ENCODE data around the gene TPST1.
"Not testable (repeated sequence)": the region's sequence is repeated elsewhere in the genome, so short reads cannot be mapped to it uniquely, and the experiment has no call there.

TPST1 gene

DNA sequence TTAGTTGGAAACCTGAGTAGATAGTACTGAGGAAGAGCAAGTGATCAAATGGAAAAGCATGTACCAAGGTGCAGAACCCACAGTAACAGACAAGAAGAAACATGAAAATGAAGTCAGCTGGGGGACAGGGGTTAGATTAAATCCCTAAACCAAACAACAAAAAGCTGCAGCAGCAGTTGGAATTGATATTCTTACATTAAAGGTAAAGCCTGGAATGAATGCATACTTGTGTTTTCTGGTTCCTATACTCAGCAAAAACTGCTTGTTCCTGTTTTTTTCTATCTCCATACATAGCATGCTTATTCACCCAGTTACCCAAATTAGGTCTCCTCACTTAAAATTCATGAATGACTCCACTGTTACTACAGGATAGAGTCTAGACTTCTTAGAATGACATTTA is 92.4 kb downstream of the TPST1 start:
- DNase-seq: no peak

DNA sequence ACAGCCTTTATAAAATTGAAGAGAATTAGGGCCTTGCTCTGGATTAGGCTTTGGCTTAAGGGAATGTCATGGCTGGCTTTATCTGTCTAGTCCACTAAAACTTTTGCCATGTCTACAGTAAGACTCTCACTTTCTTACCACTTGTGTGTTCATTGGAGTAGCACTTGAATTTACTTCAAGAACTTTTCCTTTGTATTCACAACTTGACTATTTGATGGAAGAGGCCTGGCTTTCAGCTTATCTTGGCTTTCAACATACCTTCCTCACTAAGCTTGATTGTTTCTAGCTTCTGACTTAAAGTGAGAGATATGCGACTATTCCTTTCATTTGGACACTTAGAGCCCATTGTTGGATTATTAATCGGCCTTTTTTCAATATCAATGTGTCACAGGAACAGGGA is 96.1 kb downstream of the TPST1 start:
- DNase-seq: no peak

DNA sequence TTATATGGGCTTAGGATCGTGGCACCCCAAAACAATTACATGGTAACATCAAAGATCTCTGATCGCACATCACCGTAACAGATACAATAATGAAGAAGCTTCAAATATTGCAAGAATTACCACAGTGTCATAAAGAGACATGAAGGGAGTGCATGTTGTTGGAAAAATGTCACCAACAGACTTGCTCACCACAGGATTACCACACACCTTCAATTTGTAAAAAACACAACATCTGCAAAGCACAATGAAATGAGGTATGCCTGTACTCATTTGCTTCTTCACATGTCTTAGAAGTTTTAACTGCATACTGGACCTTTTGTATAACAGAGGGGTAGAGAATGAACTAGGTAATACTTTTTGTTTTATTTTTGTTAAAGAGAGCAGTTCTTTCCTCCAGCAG is 96.6 kb downstream of the TPST1 start:
- no peak for DNase-seq

DNA sequence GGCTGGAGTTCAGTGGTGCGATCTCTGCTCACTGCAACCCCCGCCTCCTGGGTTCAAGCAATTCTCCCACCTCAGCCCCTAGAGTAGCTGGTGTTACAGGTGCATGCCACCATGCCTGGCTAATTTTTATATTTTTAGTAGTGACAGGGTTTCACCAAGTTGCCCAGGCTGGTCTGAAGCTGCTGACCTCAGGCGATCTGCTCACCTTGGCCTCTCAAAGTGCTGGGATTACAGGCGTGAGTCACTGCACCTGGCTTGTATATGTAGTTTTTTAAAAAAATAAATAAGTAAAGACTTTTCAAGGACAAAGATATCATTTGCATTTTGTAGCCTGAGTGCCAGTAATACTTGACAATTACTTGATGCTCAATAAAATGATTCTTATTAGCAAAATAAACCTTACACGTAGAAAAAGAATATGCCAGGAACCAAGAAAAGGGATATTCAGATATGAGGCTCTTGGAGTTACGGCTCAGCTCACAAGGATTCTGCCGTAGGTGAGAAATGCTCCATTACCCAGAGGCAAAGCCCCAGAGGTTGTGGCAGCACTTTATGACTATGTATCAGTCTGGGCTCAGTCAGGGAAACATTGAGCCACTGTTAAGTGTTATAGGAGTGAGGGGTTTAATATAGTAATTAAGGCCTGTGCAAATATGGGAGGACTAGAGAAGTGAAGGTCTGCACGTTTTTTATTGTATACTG is 98.5 kb downstream of the TPST1 start:
- no peak for DNase-seq

DNA sequence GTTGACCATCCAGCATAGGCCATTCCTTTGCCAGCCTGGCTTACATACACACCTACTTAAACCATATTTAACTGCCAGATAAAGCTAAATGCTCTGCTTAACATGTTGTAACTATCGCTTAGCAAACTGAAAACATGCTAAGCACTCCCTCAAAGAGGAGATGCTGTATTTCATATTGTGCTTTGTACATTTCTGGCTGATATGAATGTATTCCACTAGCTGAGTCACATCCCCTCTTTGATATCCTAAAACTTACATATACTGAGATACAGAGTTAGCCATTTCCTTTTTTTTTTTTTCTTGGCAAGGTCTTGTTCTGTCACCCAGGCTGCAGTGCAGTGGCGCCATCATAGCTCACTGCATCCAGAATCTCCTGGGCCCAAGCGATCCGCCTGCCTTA is 99.4 kb downstream of the TPST1 start:
- DNase-seq: no peak

DNA sequence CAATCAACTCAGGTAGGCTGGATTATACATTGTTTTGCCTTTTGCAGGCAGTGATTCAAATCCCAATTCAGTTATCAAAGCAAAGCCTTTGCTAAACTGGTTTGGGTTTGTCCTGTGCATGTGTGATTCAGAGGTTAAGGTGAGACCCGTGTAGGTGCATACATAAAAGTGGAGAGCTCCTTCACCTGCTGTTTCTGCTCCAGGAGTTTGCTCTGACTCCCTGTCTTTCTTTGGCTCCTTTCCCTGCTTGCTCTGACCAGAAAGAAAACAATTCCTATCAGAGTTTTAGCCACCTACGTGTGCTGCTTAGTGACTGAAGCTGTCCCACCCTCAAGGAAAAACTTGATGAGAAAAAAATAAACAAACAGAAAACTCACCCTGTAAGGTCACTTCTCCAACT is 101.1 kb downstream of the TPST1 start:
- DNase-seq: no peak

DNA sequence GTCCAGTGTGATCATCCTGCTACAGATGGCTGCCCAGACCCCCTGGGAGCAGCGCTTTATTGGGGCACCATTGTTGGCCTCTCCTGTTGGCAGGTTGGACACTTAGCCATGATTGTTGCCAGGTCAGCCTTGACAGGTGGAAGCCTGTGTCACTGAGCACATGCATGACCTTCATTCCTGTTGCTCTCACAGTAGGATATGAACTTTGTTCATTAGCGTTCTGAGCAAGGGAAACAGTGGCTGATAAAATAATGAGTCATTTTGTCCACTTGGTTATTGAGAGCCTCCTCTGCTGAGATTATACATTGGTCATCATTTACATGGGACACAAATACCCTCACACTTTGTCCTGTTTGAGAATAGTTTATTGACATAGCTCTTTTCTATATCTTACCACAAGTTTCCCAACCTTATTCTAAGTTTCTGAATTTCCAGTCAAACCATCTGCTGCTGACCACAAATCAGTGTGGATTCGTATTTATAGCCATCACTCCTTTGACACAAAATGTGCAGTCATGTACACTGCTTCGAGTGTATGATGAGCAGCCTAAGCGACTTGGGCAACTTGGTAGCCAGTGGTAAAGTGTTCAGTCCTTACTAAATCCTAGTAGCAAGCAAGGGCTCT is 102.6 kb downstream of the TPST1 start:
- no peak for DNase-seq

DNA sequence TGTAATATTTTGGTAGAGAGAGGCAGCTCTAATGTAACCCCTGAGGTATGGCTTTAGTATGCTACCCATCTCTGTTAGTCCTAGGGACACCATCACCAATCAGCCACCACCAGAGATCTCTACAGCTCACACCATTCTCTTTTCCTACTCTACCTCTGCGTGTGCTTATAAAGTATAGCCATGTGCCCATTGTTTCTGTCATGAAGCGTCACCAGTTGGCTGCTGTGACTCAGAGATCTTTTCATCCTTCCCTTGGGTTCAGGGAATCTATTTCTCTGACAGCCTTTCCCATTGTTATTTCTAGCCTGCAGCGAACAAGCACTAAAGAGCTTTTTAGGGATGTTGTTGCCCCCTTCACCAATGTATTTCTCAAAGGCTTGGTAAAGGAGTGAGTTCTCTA is 103.3 kb downstream of the TPST1 start:
- DNase-seq: no peak

DNA sequence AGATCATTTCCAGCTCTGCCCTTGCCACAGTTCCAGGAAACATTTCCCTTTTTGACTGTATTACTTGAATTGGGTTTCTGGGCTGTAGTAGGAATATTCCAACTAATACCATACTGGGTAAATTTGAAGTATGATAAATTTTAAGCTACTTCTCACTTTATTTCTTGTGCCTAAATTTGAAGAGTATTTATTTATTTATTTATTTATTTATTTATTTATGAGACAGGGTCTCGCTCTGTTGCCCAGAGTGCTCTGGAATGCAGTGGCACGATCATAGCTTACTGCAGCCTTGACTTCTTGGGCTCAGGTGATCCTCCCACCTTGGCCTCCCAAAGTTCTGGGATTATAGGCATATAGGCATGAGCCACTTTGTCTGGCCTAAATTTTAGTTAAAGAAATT is 105.5 kb downstream of the TPST1 start:
- no peak for DNase-seq

DNA sequence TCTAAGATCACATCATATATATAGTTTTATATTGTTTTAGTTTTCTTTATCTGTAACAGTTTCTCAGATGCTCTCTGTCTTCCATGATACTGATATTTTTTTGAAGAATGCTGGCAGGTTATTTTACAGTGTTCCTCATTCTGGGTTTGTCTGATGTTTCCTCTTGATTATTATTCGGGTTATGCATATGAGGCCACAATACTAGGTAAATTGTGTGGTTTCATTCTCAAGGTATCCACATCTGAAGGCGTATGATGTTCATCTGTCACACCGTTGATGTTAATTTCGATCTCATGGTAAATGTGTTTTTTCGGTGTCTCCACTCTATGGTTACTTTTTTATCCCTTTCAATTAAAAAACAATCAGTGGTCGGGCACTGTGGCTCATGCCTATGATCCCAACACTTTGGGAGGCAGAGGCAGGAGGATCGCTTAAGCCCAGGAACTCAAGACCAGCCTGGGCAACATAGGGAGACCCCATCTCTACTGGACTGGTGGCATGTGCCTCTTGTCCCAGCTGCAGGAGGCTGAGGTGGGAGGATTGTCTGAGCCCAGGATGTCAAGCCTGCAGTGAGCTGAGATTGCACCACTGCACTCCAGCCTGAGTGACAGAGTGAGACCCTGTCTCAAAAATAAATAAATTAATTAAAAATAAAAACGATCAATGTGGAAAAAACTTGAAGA is 108.9 kb downstream of the TPST1 start:
- DNase-seq: no peak

DNA sequence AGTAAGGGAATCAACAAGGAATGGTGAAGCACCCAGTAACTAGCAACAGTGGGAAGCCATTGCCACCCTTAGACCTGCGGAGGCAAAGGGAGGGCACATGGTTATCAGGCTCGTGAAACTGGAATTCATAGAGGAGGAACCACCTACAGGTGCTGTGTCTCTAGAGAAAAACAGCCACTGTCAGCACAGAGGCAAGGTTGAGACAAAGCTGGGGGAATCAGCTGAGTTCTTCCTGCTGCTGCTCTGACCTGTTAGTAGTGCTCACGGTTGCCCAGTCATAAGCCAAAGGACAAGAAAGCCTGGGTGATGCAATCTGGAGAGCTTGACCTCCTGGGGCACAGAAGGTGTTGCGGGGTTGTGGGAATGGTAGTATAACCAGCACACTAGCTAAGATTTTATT is 110.1 kb downstream of the TPST1 start:
- DNase-seq: no peak

DNA sequence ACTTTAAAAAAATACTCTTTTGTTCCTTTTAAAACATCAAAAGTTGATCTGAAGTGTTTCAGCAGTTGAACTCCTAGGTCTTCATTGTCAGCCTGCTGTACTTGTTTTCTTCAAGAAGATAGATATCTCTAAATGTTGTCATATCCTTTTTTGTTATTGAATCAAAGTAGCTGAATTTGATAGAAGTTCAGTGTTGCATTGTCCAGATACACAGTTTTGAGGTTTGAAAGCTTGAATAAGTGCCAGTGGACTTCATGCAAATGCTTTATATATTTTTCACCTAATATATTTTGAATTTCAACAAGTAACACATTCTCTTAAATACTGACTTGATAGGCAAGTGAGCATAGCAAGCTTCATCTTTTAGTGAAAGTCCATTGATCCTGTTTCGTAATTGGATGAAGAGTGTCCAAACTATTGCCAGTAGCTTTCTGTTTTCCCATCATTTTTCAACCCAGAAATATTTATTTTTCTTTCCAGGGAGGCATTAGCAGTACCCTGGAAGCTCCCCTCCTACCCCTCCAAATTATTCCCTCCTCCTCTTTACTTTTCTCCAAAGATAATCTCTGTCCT is 114.4 kb downstream of the TPST1 start:
- DNase-seq: no peak

DNA sequence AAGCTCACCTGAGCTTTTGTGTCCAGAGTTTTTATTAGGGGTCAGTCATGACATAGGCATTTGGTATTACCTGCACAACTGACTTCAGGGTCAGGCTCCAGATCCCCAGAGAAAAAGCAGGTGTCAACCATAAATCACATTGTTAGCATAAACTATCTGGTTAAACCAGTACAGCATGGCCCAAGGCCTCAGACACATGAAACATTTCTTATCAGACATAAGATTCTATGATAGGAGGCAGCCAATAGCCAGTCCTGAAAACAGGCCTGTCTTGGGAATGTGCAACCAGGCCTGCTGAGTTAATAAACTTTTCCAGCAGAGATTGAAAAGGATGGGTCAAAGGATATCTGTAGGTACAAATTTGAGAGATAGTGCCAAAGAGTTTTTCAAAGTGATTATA is 116.1 kb downstream of the TPST1 start:
- DNase-seq: no peak

DNA sequence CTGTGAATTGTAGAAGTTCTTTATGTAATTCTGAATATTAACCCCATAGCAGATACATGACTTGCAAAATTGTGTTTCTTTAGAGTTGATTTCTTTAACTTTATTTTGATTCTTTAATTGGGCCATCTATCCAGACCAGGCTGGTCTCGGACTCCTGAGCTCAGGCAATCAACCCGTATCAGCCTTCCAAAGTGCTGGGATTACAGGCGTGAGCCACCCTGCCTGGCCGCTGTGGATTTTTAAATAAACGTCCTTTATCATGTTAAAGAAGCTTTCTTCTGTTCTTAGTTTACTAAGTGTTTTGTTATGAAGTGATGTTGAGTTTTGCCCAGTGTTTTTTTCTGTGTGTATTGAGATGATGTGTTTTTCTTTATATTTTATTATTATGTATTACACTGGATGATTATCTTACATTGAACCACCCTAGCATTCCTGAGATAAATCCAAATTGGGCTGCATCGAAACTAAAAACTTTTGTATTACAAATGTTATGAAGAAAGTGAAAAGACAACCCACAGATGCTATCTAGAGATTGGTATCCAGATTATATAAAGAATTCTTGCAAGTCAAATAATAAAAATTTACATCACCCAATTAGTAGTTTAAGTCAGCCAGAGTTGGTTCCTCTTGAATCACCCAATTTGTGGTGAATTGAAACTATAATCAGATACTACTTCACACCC is 118.1 kb downstream of the TPST1 start:
- DNase-seq: no peak

DNA sequence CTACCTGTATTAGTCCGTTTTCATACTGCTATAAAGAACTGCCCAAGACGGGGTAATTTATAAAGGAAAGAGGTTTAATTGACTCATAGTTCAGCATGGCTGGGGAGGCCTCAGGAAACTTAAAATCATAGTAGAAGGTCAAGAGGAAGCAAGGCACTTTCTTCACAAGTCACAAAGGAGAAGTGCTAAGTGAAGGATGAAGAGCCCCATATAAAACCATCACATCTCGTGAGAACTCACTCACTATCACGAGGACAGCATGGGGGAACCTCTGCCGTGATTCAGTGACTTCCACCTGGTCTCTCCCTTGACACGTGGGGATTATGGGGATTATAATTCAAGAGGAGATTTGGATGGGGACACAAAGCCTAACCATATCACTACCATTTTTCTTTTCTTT is 119.9 kb downstream of the TPST1 start:
- not testable (repeated sequence) for DNase-seq

DNA sequence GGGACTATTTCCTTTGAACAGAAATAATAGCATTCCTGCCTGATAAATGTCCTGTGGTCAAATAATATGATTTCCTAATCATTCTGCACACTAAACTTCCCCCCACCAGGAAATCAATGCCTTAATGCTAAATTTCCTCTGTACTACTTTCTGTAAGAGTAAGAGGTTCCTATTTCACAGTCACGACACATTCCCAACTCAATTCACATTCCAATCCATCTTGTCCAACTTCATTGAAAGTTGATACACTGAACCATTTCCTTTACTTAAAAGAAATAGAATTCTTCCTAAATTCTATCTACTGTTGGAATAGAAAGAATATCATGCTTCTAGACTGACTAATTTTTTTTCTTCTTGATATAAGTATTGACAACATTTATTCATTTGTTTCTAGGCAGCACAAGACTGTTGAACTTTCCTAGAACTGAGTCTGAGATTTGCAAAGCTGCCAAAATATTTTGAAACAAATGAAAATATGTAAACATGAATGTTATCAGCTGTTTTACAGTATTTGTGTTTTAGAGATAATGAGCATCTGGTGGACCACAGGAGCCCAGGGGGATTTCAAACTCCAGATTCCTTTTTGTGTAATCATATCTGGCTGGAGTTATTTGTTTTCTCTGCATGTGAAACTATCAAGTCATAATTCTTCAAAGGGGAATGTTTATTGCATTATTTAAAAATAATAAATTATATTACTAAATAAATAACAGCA is 121.5 kb downstream of the TPST1 start:
- no peak for DNase-seq

DNA sequence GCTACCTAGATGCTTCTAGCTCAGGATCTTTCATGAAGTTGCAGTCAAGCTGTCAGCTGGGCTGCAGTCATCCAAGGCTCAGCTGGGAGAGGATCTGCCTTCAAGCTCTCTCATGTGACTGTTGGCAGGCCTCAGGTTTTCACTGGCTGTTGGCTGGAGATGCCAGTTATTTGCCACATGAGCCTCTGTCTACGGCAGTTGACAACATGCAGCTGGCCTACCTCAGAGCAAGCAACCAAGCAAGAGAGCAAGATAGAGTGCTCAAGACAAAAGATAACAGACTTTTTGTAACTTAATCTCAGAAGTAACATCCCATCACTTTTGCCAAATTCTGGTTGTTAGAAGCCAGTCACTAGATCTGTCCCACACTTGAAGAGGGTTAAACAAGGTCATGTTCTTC is 125.8 kb downstream of the TPST1 start:
- DNase-seq: no peak

DNA sequence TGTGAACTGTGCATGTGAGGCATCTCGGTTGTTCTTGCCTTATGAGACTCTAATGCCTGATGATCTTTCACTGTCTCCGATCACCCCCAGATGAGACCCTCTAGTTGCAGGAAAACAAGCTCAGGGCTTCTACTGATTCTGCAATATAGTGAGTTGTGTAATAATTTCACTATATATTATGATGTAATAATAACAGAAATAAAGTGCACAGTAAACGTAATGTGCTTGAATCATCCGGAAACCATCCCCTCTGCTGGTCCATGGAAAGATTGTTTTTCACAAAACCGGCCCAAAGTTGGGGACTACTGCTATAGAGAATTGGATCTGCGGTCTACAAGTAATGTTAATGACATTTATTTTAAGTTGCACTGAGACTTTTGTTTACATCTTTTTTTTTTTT is 126.7 kb downstream of the TPST1 start:
- no peak for DNase-seq

DNA sequence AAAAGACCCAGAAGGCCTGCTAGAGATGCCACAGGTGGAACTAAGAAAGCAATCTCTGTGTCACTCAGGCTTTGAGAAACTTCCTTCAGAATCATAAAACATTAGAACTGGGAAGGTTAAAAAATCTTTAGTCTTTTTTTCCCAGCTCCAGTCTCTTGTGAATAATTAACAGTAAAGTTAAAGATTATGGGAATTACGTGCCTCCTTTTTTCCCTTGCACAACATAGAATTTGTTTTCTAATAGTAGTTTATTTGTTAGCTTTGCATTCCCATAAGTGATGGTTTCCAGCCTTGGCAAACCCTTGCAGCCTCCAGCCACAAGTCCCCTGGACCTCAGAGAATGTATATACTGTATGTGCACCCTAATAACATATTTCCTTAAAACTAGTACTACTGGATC is 128.3 kb downstream of the TPST1 start:
- DNase-seq: no peak

DNA sequence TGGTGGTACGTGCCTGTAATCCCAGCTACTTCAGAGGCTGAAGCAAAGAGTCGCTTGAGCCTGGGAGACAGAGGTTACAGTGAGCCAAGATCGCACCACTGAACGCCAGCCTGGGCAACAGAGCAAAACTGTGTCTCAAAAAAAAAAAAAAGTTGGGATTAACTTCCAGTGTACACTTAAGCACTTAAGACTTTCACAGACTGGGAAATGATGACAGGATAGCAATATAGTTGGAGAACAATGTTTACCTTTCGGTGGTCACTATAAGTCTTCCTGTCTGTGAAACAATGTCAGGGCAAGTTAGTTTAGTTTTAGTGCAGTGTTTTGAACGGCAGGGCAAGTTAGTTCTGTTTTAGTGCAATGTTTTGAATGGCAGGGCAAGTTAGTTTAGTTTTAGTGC is 130.2 kb downstream of the TPST1 start:
- no peak for DNase-seq

DNA sequence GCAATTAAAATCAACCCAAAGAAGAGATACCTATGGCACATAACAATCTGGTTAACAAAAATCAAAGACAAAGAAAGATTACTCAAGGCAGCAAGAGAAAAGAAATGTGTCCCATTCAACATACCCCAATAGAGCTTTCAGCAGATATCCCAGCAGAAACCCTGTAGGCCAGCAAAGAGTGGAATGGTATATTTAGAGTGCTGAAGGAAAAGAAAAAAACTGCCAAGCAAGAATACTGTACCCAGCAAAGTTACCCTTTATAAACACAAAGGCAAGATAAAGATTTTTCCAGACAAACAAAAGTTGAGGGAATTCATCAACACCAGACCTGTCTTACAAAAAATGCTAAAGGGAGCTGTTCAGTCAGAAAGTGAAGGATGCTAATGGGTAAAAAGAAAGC is 131.6 kb downstream of the TPST1 start:
- no peak for DNase-seq

DNA sequence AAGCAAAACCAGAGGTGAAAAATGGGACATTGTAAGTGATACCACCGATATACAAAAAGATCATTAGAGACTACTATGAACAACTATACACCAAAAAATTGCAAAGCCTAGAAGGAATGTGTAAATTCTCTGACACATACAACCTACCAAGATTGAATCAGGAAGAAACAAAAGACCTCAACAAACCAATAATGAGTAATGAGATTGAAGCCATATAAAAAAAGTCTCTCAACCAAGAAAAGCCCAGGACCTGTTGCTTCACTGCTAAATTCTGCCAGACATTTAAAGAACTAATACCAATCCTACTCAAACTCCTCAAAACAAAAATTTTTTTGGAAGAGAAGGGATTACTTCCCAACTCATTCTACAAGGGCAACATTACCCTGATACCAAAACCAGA is 134.0 kb downstream of the TPST1 start:
- DNase-seq: no peak

DNA sequence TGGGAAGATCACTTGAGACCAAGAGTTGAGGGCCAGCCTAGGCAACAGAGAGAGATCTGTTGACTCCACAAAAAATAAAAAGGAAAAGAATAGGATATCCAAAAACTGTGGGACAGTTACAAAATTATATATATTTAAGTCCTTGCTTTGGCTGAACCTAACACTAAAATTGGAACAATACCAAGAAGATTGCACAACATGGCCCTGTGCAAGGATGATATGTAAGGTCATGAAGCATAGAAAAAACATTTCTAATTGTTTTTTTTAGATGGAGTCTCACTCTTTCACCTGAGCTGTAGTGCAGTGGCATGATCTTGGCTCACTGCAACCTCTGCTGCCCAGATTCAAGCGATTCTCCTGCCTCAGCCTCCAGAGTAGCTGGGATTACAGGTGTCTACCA is 139.0 kb downstream of the TPST1 start:
- DNase-seq: no peak

Data from NCI-H1048 (cell line).